GM12892 (cell line): ENCODE data around the gene PDGFRA.

Experiments used
- POLR2A ChIP-seq: IDR thresholded peaks from 2 replicates; pipeline ENCODE4 v1.6.1; 2011; ENCODE audit warnings: low read depth, low read length, control low read depth
- POLR2AphosphoS5 ChIP-seq: IDR thresholded peaks from 2 replicates; pipeline ENCODE4 v1.6.1; 2011; ENCODE audit warnings: low read depth, low read length, control low read depth
- TAF1 ChIP-seq: IDR thresholded peaks from 2 replicates; pipeline ENCODE4 v1.6.1; 2011; ENCODE audit warnings: low read depth, mild to moderate bottlenecking, control low read depth, low read length, borderline replicate concordance

DNA sequence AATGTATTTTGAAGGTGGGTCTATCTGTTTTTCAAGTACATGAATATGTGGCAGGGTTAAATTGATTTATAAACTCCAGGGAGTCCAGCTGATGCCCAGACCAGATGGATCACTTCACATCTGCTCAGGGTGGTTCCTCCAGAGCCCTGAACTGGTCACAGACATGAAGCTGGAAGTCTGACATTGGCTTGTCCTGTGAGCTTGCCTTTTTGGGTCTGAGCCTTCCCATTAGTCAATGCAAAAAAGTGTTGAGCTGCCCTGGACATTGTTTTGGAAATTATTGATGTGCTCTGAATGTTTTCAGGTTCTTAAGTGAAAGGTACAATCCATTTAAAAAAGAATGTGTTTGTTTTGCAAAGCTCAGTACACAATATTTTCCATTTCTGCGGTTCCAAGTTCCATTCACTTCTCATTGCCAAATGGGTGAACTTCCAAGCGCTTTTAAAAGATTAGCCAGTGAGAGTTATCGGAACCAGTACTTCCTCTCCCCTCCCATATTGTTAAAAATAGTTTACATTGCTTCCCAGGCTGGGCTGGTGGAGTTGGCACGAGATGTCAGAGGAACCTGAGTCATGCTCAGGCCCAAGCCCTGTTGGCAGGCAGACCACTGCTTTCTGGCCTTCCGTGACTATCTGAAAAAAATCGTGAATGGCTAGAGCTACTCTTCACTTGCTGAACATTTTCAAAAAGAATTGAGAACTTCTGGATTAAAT is 52.1 kb downstream of the PDGFRA start:
- TF ChIP-seq POLR2AphosphoS5 (no peak), TAF1 (no peak), POLR2A (no peak)
